SK-N-SH treated with all-trans-retinoic acid at 6 μM for 48 hours (cell line): ENCODE measurements around the gene OR56B4.

ENCODE experiments used
- ATAC-seq: fragments of 200-7000 bp; cut with Tn5 transposase; 3 replicates; pipeline ENCODE4 v1.9.1; 2020; ENCODE audit warnings: mild to moderate bottlenecking, moderate library complexity
- ARNTL ChIP-seq: fragments of 450-650 bp; formaldehyde crosslinking; IDR thresholded peaks from 2 replicates; pipeline ENCODE4 v1.5.0; 2020; ENCODE audit warnings: low read depth, mild to moderate bottlenecking, moderate library complexity, borderline replicate concordance
- BACH2 ChIP-seq: fragments of 250-450 bp; sonication (Bioruptor Pico); IDR thresholded peaks from 2 replicates; pipeline ENCODE4 v1.9.0; 2021; ENCODE audit warnings: mild to moderate bottlenecking, borderline replicate concordance
- CSDC2 ChIP-seq: fragments of 250-450 bp; sonication (Bioruptor Pico); IDR thresholded peaks from 2 replicates; pipeline ENCODE4 v1.5.0; 2020; ENCODE audit warnings: mild to moderate bottlenecking, moderate library complexity
- ESRRG ChIP-seq: fragments of 250-450 bp; sonication (Bioruptor Pico); IDR thresholded peaks from 2 replicates; pipeline ENCODE4 v1.6.1; 2021; ENCODE audit warnings: mild to moderate bottlenecking
- GLIS3 ChIP-seq: fragments of 250-450 bp; sonication (Bioruptor Pico); IDR thresholded peaks from 2 replicates; pipeline ENCODE4 v1.5.0; 2020; ENCODE audit warnings: mild to moderate bottlenecking, moderate library complexity
- ISL1 ChIP-seq: fragments of 250-450 bp; sonication (Bioruptor Pico); IDR thresholded peaks from 2 replicates; pipeline ENCODE4 v2.1.2; 2022; ENCODE audit warnings: mild to moderate bottlenecking, moderate library complexity
- OSR1 ChIP-seq: fragments of 250-450 bp; sonication (Bioruptor Pico); IDR thresholded peaks from 2 replicates; pipeline ENCODE4 v1.8.0; 2022; ENCODE audit warnings: moderate library complexity, mild to moderate bottlenecking, inconsistent platforms
- PPARA ChIP-seq: fragments of 250-450 bp; sonication (Bioruptor Pico); IDR thresholded peaks from 2 replicates; pipeline ENCODE4 v1.5.0; 2020; ENCODE audit warnings: mild to moderate bottlenecking, borderline replicate concordance
- RARB ChIP-seq: fragments of 250-450 bp; sonication (Bioruptor Pico); IDR thresholded peaks from 2 replicates; pipeline ENCODE4 v1.8.0; 2021; ENCODE audit warnings: mild to moderate bottlenecking, moderate library complexity
- SNAI2 ChIP-seq: fragments of 250-450 bp; sonication (Bioruptor Pico); IDR thresholded peaks from 2 replicates; pipeline ENCODE4 v1.5.0; 2020; ENCODE audit warnings: mild to moderate bottlenecking, moderate library complexity
- TOX ChIP-seq: fragments of 250-450 bp; sonication (Bioruptor Pico); IDR thresholded peaks from 2 replicates; pipeline ENCODE4 v1.8.0; 2021; ENCODE audit warnings: mild to moderate bottlenecking, moderate library complexity, borderline replicate concordance
- ZC3H10 ChIP-seq: fragments of 250-450 bp; sonication (Bioruptor Pico); IDR thresholded peaks from 2 replicates; pipeline ENCODE4 v1.5.1; 2021; ENCODE audit warnings: mild to moderate bottlenecking, moderate library complexity
- ZFP3 ChIP-seq: fragments of 250-450 bp; sonication (Bioruptor Pico); IDR thresholded peaks from 2 replicates; pipeline ENCODE4 v1.5.0; 2020; ENCODE audit warnings: mild to moderate bottlenecking, moderate library complexity
- ZFP30 ChIP-seq: fragments of 450-650 bp; formaldehyde crosslinking; IDR thresholded peaks from 2 replicates; pipeline ENCODE4 v1.5.0; 2022; ENCODE audit warnings: mild to moderate bottlenecking, moderate library complexity
- ZNF70 ChIP-seq: fragments of 450-650 bp; formaldehyde crosslinking; IDR thresholded peaks from 2 replicates; pipeline ENCODE4 v1.5.0; 2020; ENCODE audit warnings: mild to moderate bottlenecking, moderate library complexity
- ZNF8 ChIP-seq: fragments of 450-650 bp; formaldehyde crosslinking; IDR thresholded peaks from 2 replicates; pipeline ENCODE4 v1.5.0; 2020; ENCODE audit warnings: mild to moderate bottlenecking, moderate library complexity
- TF ChIP-seq, protein P1 (sequence below): fragments of 250-450 bp; sonication (Bioruptor Pico); IDR thresholded peaks from 2 replicates; pipeline ENCODE4 v1.8.0; 2020; ENCODE audit warnings: mild to moderate bottlenecking, moderate library complexity, borderline replicate concordance
- TF ChIP-seq, protein P2 (sequence below): fragments of 250-450 bp; sonication (Bioruptor Pico); IDR thresholded peaks from 2 replicates; pipeline ENCODE4 v1.8.0; 2021; ENCODE audit warnings: low read depth, mild to moderate bottlenecking, moderate library complexity, borderline replicate concordance
- TF ChIP-seq, protein P3 (sequence below): fragments of 250-450 bp; sonication (Bioruptor Pico); IDR thresholded peaks from 2 replicates; pipeline ENCODE4 v1.5.1; 2020; ENCODE audit warnings: low read depth, mild to moderate bottlenecking, moderate library complexity
- TF ChIP-seq, protein P4 (sequence below): fragments of 250-450 bp; sonication (Bioruptor Pico); IDR thresholded peaks from 2 replicates; pipeline ENCODE4 v1.5.0; 2020; ENCODE audit warnings: mild to moderate bottlenecking, moderate library complexity
- TF ChIP-seq, protein P5 (sequence below): fragments of 250-450 bp; sonication (Bioruptor Pico); IDR thresholded peaks from 2 replicates; pipeline ENCODE4 v1.5.1; 2021; ENCODE audit warnings: mild to moderate bottlenecking, moderate library complexity

The OR56B4 gene

DNA sequence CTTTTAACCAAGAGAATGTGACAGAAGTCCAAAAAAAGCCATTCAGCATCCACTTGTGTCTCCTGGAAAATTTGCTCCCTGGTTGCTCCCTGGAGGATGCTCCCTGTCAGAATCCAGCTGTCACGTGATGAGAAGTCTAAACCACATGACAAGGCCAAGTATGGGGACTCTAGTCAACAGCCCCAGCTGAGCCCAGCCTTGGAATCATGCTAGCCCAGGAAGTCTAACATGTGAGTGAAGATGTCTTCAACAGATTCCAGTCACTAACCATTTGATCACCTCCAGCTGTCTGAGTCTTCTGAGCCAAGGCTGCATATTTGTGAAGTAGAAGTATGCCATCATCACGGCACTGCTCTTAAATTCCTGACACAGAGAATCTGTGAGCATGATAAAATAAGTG is 4.2 kb downstream of the OR56B4 start:
- no peak for TF ChIP-seq ARNTL (CRISPR knock-in tag)
- TF ChIP-seq GLIS3 (CRISPR knock-in tag): no peak
- no peak for TF ChIP-seq ZC3H10 (CRISPR knock-in tag)
- no peak for TF ChIP-seq TOX (CRISPR knock-in tag)
- TF ChIP-seq, protein P1, sequence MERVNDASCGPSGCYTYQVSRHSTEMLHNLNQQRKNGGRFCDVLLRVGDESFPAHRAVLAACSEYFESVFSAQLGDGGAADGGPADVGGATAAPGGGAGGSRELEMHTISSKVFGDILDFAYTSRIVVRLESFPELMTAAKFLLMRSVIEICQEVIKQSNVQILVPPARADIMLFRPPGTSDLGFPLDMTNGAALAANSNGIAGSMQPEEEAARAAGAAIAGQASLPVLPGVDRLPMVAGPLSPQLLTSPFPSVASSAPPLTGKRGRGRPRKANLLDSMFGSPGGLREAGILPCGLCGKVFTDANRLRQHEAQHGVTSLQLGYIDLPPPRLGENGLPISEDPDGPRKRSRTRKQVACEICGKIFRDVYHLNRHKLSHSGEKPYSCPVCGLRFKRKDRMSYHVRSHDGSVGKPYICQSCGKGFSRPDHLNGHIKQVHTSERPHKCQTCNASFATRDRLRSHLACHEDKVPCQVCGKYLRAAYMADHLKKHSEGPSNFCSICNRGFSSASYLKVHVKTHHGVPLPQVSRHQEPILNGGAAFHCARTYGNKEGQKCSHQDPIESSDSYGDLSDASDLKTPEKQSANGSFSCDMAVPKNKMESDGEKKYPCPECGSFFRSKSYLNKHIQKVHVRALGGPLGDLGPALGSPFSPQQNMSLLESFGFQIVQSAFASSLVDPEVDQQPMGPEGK (CRISPR knock-in tag): no peak
- no peak for TF ChIP-seq ESRRG (CRISPR knock-in tag)
- no peak for TF ChIP-seq ZFP3
- TF ChIP-seq, protein P2, sequence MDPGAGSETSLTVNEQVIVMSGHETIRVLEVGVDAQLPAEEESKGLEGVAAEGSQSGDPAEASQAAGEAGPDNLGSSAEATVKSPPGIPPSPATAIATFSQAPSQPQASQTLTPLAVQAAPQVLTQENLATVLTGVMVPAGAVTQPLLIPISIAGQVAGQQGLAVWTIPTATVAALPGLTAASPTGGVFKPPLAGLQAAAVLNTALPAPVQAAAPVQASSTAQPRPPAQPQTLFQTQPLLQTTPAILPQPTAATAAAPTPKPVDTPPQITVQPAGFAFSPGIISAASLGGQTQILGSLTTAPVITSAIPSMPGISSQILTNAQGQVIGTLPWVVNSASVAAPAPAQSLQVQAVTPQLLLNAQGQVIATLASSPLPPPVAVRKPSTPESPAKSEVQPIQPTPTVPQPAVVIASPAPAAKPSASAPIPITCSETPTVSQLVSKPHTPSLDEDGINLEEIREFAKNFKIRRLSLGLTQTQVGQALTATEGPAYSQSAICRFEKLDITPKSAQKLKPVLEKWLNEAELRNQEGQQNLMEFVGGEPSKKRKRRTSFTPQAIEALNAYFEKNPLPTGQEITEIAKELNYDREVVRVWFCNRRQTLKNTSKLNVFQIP: no peak
- no peak for TF ChIP-seq ZNF8 (CRISPR knock-in tag)
- no peak for TF ChIP-seq ZNF70
- TF ChIP-seq, protein P3, sequence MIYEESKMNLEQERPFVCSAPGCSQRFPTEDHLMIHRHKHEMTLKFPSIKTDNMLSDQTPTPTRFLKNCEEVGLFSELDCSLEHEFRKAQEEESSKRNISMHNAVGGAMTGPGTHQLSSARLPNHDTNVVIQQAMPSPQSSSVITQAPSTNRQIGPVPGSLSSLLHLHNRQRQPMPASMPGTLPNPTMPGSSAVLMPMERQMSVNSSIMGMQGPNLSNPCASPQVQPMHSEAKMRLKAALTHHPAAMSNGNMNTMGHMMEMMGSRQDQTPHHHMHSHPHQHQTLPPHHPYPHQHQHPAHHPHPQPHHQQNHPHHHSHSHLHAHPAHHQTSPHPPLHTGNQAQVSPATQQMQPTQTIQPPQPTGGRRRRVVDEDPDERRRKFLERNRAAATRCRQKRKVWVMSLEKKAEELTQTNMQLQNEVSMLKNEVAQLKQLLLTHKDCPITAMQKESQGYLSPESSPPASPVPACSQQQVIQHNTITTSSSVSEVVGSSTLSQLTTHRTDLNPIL (CRISPR knock-in tag): no peak
- TF ChIP-seq ISL1 (CRISPR knock-in tag): no peak
- TF ChIP-seq, protein P4, sequence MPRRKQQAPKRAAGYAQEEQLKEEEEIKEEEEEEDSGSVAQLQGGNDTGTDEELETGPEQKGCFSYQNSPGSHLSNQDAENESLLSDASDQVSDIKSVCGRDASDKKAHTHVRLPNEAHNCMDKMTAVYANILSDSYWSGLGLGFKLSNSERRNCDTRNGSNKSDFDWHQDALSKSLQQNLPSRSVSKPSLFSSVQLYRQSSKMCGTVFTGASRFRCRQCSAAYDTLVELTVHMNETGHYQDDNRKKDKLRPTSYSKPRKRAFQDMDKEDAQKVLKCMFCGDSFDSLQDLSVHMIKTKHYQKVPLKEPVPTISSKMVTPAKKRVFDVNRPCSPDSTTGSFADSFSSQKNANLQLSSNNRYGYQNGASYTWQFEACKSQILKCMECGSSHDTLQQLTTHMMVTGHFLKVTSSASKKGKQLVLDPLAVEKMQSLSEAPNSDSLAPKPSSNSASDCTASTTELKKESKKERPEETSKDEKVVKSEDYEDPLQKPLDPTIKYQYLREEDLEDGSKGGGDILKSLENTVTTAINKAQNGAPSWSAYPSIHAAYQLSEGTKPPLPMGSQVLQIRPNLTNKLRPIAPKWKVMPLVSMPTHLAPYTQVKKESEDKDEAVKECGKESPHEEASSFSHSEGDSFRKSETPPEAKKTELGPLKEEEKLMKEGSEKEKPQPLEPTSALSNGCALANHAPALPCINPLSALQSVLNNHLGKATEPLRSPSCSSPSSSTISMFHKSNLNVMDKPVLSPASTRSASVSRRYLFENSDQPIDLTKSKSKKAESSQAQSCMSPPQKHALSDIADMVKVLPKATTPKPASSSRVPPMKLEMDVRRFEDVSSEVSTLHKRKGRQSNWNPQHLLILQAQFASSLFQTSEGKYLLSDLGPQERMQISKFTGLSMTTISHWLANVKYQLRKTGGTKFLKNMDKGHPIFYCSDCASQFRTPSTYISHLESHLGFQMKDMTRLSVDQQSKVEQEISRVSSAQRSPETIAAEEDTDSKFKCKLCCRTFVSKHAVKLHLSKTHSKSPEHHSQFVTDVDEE (CRISPR knock-in tag): no peak
- TF ChIP-seq OSR1 (CRISPR knock-in tag): no peak
- TF ChIP-seq PPARA (CRISPR knock-in tag): no peak
- ATAC-seq: no peak

DNA sequence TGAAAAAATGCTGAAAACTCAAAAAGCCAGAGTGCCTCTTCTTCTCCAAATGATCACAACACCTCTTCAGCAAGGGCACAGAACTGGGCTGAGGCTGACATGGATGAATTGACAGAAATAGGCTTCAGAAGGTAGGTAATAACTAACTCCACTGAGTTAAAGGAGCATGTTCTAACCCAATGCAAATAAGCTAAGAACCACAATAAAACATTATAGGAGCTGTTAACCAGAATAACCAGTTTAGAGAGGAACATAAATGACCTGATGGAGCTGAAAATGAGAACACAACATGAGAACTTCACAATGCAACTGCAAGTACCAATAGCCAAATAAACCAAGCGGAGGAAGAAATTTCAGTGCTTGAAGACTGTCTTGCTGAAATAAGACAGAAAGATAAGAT is 9.2 kb downstream of the OR56B4 start:
- ATAC-seq: no peak
- no peak for TF ChIP-seq ZFP30 (CRISPR knock-in tag)
- no peak for TF ChIP-seq SNAI2 (CRISPR knock-in tag)

DNA sequence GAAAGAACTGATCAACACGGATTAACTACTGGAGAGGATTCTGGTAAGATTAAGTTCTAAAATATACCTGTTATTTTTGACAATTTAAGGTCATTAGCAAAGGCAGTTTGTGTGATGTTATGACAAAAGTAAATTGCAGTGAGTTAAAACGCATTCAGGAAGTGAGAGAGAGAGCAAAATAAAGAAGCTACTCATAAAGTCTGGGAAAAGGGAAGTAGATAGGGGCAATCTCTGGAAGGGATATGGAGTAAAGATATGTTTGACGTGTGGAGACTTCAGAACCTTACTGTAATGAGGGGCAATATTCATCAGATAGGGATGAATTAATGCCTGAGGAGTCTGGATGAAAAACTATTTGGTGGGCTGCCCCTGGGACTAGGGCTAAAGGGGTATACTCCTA is 16.8 kb downstream of the OR56B4 start:
- TF ChIP-seq ZNF70: no peak

DNA sequence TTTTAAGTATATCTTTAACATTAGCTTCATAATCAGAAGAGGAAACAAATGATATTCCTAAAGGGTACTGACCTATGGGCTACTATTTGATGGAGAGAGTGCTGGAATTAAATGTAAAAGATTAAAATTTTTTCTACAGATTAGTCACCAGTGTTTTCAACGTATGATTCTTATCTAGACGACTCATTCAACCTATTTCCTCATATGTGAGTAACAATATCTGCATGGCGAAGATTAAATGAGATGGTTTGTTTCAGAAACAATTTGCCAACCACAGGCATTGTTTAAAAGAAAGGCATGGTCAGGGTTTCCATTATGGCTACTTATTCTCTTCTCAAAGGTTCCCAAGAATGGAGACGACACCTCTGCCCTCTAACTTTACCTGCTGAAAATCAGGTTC is 20.4 kb downstream of the OR56B4 start:
- no peak for ATAC-seq
- TF ChIP-seq, protein P4 (CRISPR knock-in tag): no peak
- TF ChIP-seq ISL1 (CRISPR knock-in tag): no peak
- TF ChIP-seq ZC3H10 (CRISPR knock-in tag): no peak
- TF ChIP-seq, protein P2: no peak
- TF ChIP-seq BACH2: no peak
- TF ChIP-seq ARNTL (CRISPR knock-in tag): no peak
- TF ChIP-seq, protein P5, sequence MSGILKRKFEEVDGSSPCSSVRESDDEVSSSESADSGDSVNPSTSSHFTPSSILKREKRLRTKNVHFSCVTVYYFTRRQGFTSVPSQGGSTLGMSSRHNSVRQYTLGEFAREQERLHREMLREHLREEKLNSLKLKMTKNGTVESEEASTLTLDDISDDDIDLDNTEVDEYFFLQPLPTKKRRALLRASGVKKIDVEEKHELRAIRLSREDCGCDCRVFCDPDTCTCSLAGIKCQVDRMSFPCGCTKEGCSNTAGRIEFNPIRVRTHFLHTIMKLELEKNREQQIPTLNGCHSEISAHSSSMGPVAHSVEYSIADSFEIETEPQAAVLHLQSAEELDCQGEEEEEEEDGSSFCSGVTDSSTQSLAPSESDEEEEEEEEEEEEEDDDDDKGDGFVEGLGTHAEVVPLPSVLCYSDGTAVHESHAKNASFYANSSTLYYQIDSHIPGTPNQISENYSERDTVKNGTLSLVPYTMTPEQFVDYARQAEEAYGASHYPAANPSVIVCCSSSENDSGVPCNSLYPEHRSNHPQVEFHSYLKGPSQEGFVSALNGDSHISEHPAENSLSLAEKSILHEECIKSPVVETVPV (CRISPR knock-in tag): no peak
- no peak for TF ChIP-seq ESRRG (CRISPR knock-in tag)
- TF ChIP-seq CSDC2: no peak
- TF ChIP-seq, protein P1 (CRISPR knock-in tag): no peak
- no peak for TF ChIP-seq OSR1 (CRISPR knock-in tag)
- no peak for TF ChIP-seq RARB (CRISPR knock-in tag)
- TF ChIP-seq PPARA (CRISPR knock-in tag): no peak

More for the DNA sequence above, 16.8 kb downstream of the OR56B4 start:
- ATAC-seq: no peak
